SJSA1 (cell line): ENCODE results near the gene NPC2. TPM values are rescaled to one million over a fixed set of nuclear protein-coding genes. Genes with fewer than 3 reads are reported as not detected.
A peak's percentile ranks its signal among the peaks of the same experiment; 100 is the strongest.

Source experiments
- DNase-seq, 2 experiments: peaks; one replicate each; pipeline ENCODE4 v3.0.0-alpha.2; 2015 to 2020; ENCODE audit warnings: low spot score in 2 of 2, low read depth in 1 of 2
- H3K27ac ChIP-seq: fragments of 250-450 bp; sonication (Bioruptor Pico); 2 replicates; pipeline ENCODE4 v1.5.1; 2020; ENCODE audit warnings: mild to moderate bottlenecking, moderate library complexity
- H3K27me3 ChIP-seq: fragments of 250-450 bp; sonication (Bioruptor Pico); replicated peaks from 2 replicates; pipeline ENCODE4 v1.5.1; 2020; ENCODE audit warnings: mild to moderate bottlenecking, moderate library complexity
- H3K36me3 ChIP-seq: fragments of 250-450 bp; sonication (Bioruptor Pico); 2 replicates; pipeline ENCODE4 v1.5.1; 2020; ENCODE audit warnings: mild to moderate bottlenecking
- H3K4me1 ChIP-seq: fragments of 250-450 bp; sonication (Bioruptor Pico); replicated peaks from 2 replicates; pipeline ENCODE4 v1.6.1; 2021; ENCODE audit warnings: mild to moderate bottlenecking
- H3K4me3 ChIP-seq: fragments of 250-450 bp; sonication (Bioruptor Pico); 2 replicates; pipeline ENCODE4 v1.5.1; 2020; ENCODE audit warnings: mild to moderate bottlenecking
- H3K9me3 ChIP-seq: fragments of 250-450 bp; sonication (Bioruptor Pico); replicated peaks from 2 replicates; pipeline ENCODE4 v1.5.1; 2020; ENCODE audit warnings: mild to moderate bottlenecking
- total RNA-seq: library from RNA; depleted of rRNA; stranded (reverse); fragments of >200 nt; shearing (Covaris generic); gene quantifications from 2 replicates; pipeline ENCODE4 v1.2.3, GENCODE V29; 2014

The NPC2 gene
- total RNA-seq, 1 experiment from 2014 or later: 110 TPM

GRCh38 chr14:74503291-74503937 lies 10.3 kb upstream of the NPC2 start:
- no peaks in the 10 kb centered on the region for H3K9me3 ChIP-seq
- H3K27me3 ChIP-seq: no peaks in the 10 kb centered on the region
- H3K36me3 ChIP-seq: no peaks in the 10 kb centered on the region; the same call in 1 of the 2 replicates
- H3K4me1 ChIP-seq: no peaks in the 10 kb centered on the region; the same call in 1 of the 2 replicates
- no peak overlapping the region for H3K4me3 ChIP-seq
- no peak overlapping the region for H3K27ac ChIP-seq
- DNase-seq: peak in 1 of 2 experiments; percentile 37

GRCh38 chr14:74502236-74503019 lies 9.3 kb upstream of the NPC2 start:
- Histone ChIP-seq H3K27me3 (no peaks in the 10 kb centered on the region), H3K9me3 (no peaks in the 10 kb centered on the region), H3K4me1 (no peaks in the 10 kb centered on the region; the same call in 1 of the 2 replicates), H3K27ac (no peak overlapping the region), H3K36me3 (peaks cover 3% of the 10 kb centered on the region; the same call in 1 of the 2 replicates), H3K4me3 (no peak overlapping the region)
- DNase-seq: peak in 1 of 2 experiments; percentile 44

- peaks cover 7% of the 10 kb centered on the region for H3K36me3 ChIP-seq
- H3K27me3 ChIP-seq: no peaks in the 10 kb centered on the region
- no peak overlapping the region for H3K27ac ChIP-seq
- no peak overlapping the region for H3K4me3 ChIP-seq
- H3K4me1 ChIP-seq: no peaks in the 10 kb centered on the region; the same call in 1 of the 2 replicates
- no peaks in the 10 kb centered on the region for H3K9me3 ChIP-seq
- no peak for DNase-seq
These were observed 8.6 kb upstream of the NPC2 start for GRCh38 chr14:74501691-74502090.

GRCh38 chr14:74501135-74501614 lies 8.1 kb upstream of the NPC2 start:
- Histone ChIP-seq H3K9me3 (no peaks in the 10 kb centered on the region), H3K4me3 (no peak overlapping the region), H3K4me1 (no peaks in the 10 kb centered on the region; the same call in 1 of the 2 replicates), H3K27me3 (no peaks in the 10 kb centered on the region), H3K27ac (no peak overlapping the region), H3K36me3 (peaks cover 12% of the 10 kb centered on the region)
- DNase-seq: peak in 1 of 2 experiments; percentile 58

- Histone ChIP-seq H3K4me1 (no peaks in the 10 kb centered on the region; the same call in 1 of the 2 replicates), H3K36me3 (peaks cover 17% of the 10 kb centered on the region), H3K4me3 (no peak overlapping the region), H3K27me3 (no peaks in the 10 kb centered on the region), H3K27ac (no peak overlapping the region), H3K9me3 (no peaks in the 10 kb centered on the region)
- DNase-seq: peak in 1 of 2 experiments; percentile 26
These were observed 7.5 kb upstream of the NPC2 start for GRCh38 chr14:74500417-74501134.

- peaks cover 30% of the 10 kb centered on the region for H3K36me3 ChIP-seq
These were observed 2.3 kb upstream of the NPC2 start for GRCh38 chr14:74495356-74495755.

GRCh38 chr14:74493343-74494261 lies 497 bp upstream of the NPC2 start, which contains the start of gene ISCA2:
ISCA2 (plus strand) TSS chr14:74493765; CDS start chr14:74493775, 10 bp downstream.
- Histone ChIP-seq H3K4me1 (peaks cover 21% of the 10 kb centered on the region), H3K27me3 (no peaks in the 10 kb centered on the region), H3K4me3 (peak within 1 kb of the TSS; percentile 84), H3K36me3 (peaks cover 30% of the 10 kb centered on the region), H3K9me3 (no peaks in the 10 kb centered on the region), H3K27ac (peak within 1 kb of the TSS; percentile 50)
- DNase-seq: peak; percentile 97 to 99

More at GRCh38 chr14:74495356-74495755, 2.3 kb upstream of the NPC2 start:
- Histone ChIP-seq H3K27ac (no peak overlapping the region), H3K27me3 (no peaks in the 10 kb centered on the region), H3K4me1 (peaks cover 16% of the 10 kb centered on the region), H3K9me3 (no peaks in the 10 kb centered on the region), H3K4me3 (no peak overlapping the region)
- no peak for DNase-seq

- Histone ChIP-seq H3K27me3 (no peaks in the 10 kb centered on the region), H3K27ac (no peak overlapping the region), H3K36me3 (peaks cover 24% of the 10 kb centered on the region), H3K4me3 (peak overlapping the region; percentile 84), H3K4me1 (peaks cover 26% of the 10 kb centered on the region), H3K9me3 (no peaks in the 10 kb centered on the region)
- no peak for DNase-seq
These were observed 939 bp downstream of the NPC2 start for GRCh38 chr14:74491956-74492775.

GRCh38 chr14:74490486-74490885 lies 2.6 kb downstream of the NPC2 start:
- Histone ChIP-seq H3K27ac (no peak overlapping the region), H3K36me3 (peaks cover 17% of the 10 kb centered on the region), H3K4me1 (peaks cover 35% of the 10 kb centered on the region), H3K9me3 (no peaks in the 10 kb centered on the region), H3K27me3 (no peaks in the 10 kb centered on the region), H3K4me3 (no peak overlapping the region)
- no peak for DNase-seq

- Histone ChIP-seq H3K4me3 (no peak overlapping the region), H3K9me3 (no peaks in the 10 kb centered on the region), H3K4me1 (peaks cover 28% of the 10 kb centered on the region), H3K36me3 (peaks cover 8% of the 10 kb centered on the region), H3K27ac (no peak overlapping the region), H3K27me3 (no peaks in the 10 kb centered on the region)
- DNase-seq: no peak
These were observed 4.2 kb downstream of the NPC2 start for GRCh38 chr14:74488786-74489397.

- Histone ChIP-seq H3K4me3 (no peak overlapping the region), H3K27ac (no peak overlapping the region), H3K36me3 (peaks cover 15% of the 10 kb centered on the region), H3K9me3 (no peaks in the 10 kb centered on the region), H3K27me3 (no peaks in the 10 kb centered on the region), H3K4me1 (peaks cover 19% of the 10 kb centered on the region)
- no peak for DNase-seq
These were observed 6.9 kb downstream of the NPC2 start for GRCh38 chr14:74486164-74486563.

- no peaks in the 10 kb centered on the region for H3K27me3 ChIP-seq
- no peak overlapping the region for H3K27ac ChIP-seq
- peaks cover 15% of the 10 kb centered on the region for H3K36me3 ChIP-seq
- peaks cover 12% of the 10 kb centered on the region for H3K4me1 ChIP-seq
- no peak overlapping the region for H3K4me3 ChIP-seq
- H3K9me3 ChIP-seq: no peaks in the 10 kb centered on the region
- no peak for DNase-seq
These were observed 9.8 kb downstream of the NPC2 start for GRCh38 chr14:74483321-74483720.
